Erythroblast (primary cell): Measurements from ENCODE around the gene CSNK1A1.

Experiments
- DNase-seq, 2 experiments: peaks; one replicate each; lab custom pipeline; 2025; lab: John Stamatoyannopoulos, UW
- GATA1 ChIP-seq: IDR thresholded peaks from 2 replicates; pipeline ENCODE4 v1.6.1; 2011; ENCODE audit warnings: low read depth, mild to moderate bottlenecking, control low read depth, low read length, moderate library complexity
- POLR2A ChIP-seq: IDR thresholded peaks from 2 replicates; pipeline ENCODE4 v1.6.1; 2011; ENCODE audit warnings: mild to moderate bottlenecking, low read length

Gene CSNK1A1

DNA sequence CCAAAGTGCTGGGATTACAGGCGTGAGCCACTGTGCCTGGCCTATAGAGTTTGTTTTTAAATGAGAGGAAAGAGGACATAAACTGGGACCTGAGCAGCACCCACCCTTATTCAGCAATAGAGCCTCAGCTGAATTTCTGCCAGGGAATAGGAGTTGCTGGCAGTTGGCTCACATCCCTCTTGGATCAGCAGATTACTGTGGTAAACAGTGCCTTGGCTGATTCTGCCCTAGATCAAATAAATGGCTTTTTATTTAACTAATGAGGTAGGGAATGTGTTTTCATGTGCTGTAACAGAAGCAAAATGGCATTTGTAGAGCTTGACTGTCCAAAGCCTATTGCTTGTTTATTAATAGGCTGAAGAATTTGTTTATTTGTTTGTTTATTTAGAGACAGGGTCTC is 32.2 kb upstream of the CSNK1A1 start:
- DNase-seq = peak; percentile 12 to 61
- TF ChIP-seq GATA1 = no peak
- TF ChIP-seq POLR2A = peak; percentile 50

DNA sequence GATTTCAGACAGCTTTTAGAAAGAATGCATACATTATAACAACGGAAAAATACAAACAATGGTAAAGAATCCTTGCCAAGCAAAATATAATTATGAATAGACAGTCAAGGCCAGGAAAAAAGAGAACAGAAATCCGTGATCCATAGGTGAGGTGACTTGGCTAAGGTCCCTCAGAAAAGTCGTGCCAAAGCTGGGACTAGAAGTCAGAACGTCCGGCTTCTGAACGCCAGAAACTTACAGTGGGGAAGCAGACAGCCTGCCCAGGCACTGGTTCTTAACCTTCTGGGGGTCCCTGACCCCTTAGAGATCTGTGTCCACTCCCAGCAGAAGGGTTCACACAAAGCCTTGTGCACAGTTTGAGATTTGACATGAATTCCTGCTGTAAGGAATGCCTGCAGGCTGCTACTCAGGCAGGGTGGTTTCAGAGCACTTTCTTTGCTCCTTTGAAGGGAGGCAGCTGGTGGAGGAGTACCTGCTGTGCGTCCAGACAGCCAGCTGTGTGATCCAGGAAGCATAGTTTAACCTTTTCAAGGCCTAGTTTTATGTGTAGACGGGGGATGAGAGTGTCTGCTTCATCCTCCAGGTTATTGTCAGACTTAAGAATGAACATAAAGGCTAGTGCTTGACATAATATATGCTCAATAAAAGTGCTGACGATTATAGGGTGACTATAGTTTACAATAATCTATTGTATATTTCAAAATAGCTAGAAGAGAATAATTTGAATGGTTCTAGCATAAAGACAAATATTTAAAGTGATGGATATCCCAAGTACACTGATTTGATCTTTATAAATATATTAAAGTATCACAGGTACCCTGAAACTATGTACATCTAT is 30.9 kb upstream of the CSNK1A1 start:
- peak; percentile 17 to 21 for DNase-seq

DNA sequence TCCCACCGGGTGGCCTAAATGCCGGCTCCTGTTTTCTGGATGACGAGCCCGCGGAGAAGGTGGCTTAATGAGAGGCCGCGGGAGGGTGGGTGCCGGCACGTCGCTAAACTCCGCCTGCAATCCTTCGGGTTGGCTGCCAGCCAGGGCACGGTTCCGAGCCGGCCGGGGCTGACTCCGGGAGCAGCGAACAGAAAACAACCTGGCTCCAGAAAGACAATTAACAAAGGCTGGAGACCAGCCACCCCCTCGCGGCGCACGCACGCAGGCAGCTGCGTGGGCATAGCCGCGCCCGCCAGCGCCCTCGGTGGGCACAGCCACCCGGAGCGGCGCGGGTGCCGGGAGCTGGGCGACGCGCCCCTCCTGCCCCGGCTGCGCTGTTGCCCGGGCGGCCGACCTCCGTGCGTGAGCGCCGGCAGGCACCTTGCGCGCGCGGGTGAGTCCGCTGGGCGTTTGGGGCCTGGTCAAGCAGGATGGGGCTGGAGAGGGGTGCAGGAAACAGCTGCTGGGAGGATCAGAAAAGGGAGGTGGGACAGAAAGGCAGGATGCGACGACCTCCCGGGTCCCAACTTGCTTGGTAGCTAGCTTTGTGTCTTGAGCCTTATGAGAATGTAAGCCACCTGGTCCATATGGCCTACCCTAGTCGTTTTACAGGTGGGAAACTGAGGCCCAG is 30.1 kb upstream of the CSNK1A1 start, which contains the start of gene ARHGEF37:
Gene ARHGEF37 (plus strand): TSS at position 307 of the 670 bp plus-strand sequence. CDS start 16,272 bp downstream, outside the sequence.
- TF ChIP-seq GATA1 (no peak), POLR2A (peak; percentile 79)
- DNase-seq = peak; percentile 83 to 89

More for the DNA sequence above, 30.9 kb upstream of the CSNK1A1 start:
- no peak for TF ChIP-seq POLR2A

DNA sequence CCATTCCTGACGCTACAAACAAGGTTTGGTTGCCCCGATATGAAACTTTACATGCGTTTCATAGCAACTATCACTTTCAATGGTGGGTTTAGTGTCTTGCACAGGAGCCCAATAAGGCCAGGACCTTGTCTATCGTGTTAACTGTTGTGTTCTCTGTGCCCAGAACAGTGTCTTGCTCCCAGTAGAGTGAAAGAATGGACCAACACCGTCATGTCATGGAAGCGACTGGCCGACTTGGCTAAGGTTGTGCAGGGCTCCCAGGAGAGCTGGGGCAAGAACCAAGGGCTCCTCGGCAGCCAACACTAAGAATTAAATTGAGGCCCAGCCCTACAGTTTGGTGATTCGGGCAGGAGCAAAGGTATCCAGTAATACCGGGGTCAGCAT is 29.6 kb upstream of the CSNK1A1 start:
- DNase-seq = peak; percentile 75 to 76
- TF ChIP-seq POLR2A (peak; percentile 88), GATA1 (no peak)

DNA sequence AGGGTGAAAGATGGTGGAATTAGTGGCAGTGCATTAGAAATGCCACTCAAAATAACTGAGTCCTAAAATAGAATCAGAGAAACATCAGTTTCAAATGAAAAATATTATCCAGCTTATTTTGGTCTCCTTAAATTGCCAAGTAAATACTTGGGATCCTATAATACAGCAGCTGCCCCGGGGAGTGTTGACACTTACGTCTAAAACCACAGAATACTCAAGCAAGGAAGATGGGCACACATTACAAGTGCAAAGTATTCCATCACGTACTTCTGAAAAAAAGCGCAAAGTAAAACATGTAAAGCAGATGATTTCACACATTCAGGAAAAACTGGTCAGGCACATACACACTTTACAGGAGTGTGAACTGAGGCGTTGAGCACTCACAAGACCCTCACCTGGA is 27.7 kb upstream of the CSNK1A1 start:
- no peak for DNase-seq
- no peak for TF ChIP-seq GATA1
- TF ChIP-seq POLR2A = no peak

DNA sequence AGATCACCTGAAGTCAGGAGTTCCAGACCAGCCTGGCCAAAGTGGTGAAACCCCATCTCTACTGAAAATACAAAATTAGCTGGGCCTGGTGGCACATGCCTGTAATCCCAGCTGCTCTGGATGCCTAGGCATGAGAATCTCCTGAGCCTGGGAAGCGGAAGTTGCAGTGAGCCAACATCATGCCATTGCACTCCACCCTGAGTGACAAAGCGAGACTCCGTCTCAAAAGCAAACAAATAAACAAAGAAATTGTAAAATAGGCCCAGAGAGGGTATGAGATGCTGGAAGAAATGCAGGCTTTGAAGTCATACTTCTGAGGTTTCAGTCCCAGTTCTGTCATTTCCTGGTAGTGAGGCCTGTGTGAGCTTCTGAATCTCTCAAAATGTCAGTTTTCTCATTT is 24.8 kb upstream of the CSNK1A1 start:
- no peak for DNase-seq
- TF ChIP-seq POLR2A (no peak), GATA1 (no peak)

DNA sequence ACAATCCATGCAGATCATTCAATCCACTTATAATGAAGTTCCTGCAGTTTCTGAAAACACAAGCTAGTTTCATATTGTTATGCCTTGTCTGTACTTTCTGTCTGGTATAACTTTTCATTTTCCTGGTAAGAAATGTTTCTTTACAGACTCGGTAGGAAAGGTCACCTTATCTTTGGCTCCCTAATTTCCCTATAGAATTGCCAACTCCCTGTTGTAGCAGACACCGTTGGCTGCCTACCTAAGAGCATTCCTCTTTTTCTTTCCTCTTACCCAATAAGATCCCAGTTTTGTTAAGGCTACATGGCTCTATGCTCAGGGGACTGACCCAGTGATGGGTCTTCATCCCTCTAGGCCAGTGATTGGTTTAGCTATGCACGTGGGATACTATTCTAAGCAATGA is 23.9 kb upstream of the CSNK1A1 start:
- no peak for TF ChIP-seq GATA1
- TF ChIP-seq POLR2A = no peak

DNA sequence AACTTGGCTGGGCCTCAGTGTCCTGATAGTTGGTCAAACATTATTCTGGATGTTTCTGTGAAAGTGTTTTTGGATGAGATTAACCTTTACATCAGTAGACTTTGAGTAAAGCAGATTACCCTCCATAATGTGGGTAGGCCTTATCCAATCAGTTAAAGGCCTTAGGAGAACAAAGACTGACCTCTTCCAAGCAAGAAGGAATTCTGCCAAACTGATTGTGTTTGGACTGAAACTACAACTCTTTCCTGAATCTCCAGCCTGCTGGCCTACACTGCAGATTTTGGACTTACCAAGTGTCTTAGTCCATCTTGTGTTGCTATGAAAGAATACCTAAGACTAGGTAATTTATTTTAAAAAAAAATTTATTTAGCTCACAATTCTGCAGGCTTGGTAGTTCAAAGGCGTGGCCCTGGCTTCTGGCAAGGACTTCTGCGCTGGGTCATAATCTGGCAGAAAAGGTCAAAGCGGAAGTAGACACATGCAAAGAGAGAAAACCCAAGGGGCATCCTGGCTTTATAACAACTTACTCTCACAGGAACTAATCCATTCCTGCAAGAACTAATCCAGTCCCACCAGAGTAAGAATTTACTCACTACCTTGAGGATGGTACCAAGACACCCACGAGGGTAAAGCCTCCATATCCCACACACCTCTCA is 21.5 kb upstream of the CSNK1A1 start:
- no peak for DNase-seq
- TF ChIP-seq POLR2A = no peak
- no peak for TF ChIP-seq GATA1

More for the DNA sequence above, 23.9 kb upstream of the CSNK1A1 start:
- DNase-seq = no peak

DNA sequence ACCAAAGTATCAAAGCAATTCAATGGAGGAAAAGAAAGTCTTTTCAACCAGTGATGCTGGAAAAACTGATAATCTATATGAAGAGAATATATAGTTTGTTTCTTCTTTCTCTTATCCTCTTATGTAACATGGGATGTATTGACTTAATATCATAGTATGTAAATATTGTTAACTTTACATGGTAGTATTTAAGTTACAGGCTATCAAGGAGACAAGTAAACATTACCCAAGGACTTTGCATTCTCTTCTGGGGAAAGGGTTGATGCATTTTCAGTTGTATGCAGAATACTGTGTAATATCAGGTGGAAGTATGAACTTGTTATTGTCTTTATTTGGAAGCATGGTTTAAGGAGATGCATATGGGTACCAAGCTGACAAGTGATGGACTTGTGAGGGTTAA is 20.9 kb upstream of the CSNK1A1 start:
- no peak for DNase-seq
- no peak for TF ChIP-seq POLR2A
- TF ChIP-seq GATA1 = no peak

DNA sequence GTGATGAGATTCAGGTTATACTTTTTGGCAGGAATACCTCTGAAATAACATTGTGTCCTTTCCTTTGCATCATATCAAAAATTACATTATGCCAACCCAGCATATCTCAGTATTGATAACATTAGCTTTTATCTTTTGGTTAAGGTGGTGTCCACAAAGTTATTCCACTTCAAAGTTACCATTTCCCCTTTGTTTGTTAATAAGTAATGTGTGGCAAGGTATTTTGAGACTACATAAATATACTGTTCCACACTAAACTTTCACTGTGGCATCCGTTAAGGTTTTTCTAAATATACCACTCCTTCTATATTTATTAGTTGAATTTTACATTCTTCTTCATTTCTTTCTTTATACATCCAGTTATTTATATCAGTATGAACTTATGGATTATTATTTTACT is 16.0 kb upstream of the CSNK1A1 start:
- no peak for TF ChIP-seq GATA1
- no peak for TF ChIP-seq POLR2A
- DNase-seq = no peak

DNA sequence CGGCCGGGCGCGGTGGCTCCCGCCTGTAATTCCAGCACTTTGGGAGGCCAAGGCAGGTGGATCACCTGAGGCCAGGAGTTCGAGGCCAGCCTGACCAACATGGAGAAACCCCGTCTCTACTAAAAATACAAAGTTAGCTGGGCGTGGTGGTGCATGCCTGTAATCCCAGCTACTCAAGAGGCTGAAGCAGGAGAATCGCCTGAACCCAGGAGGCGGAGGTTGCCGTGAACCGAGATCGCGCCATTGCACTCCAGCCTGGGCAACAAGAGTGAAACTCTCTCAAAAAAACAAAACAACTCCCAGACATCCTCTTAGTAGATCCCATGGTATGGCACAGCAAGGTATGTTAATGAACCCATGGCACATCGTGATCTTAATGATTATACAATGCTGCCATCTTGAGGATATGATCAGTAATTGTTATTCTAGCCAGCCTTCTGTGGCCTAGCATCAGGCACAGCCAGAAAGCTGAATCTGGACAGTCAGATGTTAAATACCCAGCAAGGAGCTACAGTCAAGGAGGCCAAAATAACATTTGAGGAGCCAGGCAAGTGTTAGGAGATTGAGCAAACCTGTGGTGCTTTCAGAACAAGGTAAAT is 13.4 kb upstream of the CSNK1A1 start:
- peak; percentile 75 to 84 for DNase-seq

DNA sequence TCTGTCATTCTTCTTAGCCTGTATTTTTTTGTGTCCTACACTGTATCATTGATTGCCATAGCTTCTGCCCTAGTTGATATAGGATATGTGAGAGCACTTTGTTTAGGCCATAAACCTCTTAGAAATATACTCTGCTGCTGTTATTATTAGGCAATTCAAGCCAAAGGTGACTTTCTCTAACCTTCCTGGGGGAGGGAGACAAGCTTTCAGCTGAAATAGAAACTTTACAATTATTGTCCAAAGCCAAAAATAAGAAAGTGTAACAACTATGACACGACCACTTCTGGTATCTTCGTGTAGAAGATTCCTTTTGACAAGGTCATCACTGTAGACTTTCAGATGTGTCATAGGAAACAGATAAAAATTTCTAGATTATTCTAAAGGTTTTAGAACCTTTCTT is 12.2 kb upstream of the CSNK1A1 start:
- no peak for DNase-seq

DNA sequence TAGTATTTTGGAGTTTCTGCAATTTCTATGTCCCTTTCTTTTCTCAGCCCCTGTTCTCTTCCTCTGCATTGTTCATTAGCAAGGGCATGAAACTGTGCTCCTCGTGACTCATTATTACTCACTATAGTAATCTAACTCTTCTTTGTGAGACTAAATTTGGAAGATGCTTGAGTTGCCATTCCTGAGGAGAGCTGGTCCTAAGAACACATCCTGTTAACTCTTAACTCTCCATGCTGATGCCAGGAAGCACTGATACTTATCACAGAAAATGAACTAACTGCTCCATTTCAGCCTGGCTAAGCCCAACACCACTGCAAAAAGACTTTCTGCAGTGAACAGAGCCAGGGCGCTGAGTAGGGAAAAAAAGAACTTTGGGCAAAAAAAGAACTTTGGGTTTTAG is 10.6 kb upstream of the CSNK1A1 start:
- DNase-seq = peak in 1 of 2 experiments; percentile 19
- TF ChIP-seq POLR2A (no peak), GATA1 (no peak)

More for the DNA sequence above, 12.2 kb upstream of the CSNK1A1 start:
- TF ChIP-seq GATA1 = no peak

DNA sequence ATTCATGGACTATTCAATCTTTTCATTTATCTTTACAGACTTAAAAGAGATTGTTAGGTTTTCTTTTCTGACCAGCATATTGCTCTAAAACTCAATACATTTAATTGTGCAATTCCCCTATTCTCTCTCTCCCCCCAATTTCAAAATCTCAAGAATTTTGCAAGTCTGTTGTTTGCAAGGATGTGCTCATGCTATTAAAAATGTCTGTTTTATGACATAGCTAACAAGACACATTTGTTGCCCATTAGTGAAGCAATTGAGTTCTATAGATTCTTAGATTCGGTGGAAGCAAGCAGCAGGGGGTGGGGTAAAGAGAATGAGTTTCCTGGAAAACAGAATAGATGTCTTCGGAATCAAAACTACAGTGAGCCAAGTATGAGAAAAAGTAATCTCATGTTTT is 8.5 kb upstream of the CSNK1A1 start:
- no peak for TF ChIP-seq POLR2A
- no peak for TF ChIP-seq GATA1
- no peak for DNase-seq
